NCI-H187 treated with DMSO at 0.1 percent for 48 hours (cell line): ENCODE measurements around the gene TRIM47.
"Not testable (repeated sequence)": the region's sequence is repeated elsewhere in the genome, so short reads cannot be mapped to it uniquely, and the experiment has no call there.

Experiments
- DNase-seq: peaks from one replicate; lab custom pipeline; 2025; lab: John Stamatoyannopoulos, UW

Gene TRIM47

GRCh38 chr17:75870228-75870627 is 8.2 kb downstream of the TRIM47 start:
- not testable (repeated sequence) for DNase-seq

- DNase-seq: no peak
Measured at GRCh38 chr17:75869282-75870141, 8.9 kb downstream of the TRIM47 start.

GRCh38 chr17:75868730-75869281 is 9.6 kb downstream of the TRIM47 start:
- DNase-seq: not testable (repeated sequence)

GRCh38 chr17:75865404-75866188 is 12.8 kb downstream of the TRIM47 start:
- not testable (repeated sequence) for DNase-seq

- not testable (repeated sequence) for DNase-seq
Measured at GRCh38 chr17:75864887-75865286, 13.5 kb downstream of the TRIM47 start.

- no peak for DNase-seq
Measured at GRCh38 chr17:75864448-75864871, 13.9 kb downstream of the TRIM47 start.

- DNase-seq: no peak
Measured at GRCh38 chr17:75861927-75862317, 16.5 kb downstream of the TRIM47 start.

GRCh38 chr17:75859358-75859757 is 19.0 kb downstream of the TRIM47 start:
- not testable (repeated sequence) for DNase-seq

GRCh38 chr17:75856062-75856756 is 22.2 kb downstream of the TRIM47 start:
- no peak for DNase-seq

- DNase-seq: peak; percentile 98
Measured at GRCh38 chr17:75855310-75856061, 22.9 kb downstream of the TRIM47 start, which contains the start of gene WBP2. TSS of gene WBP2 (minus strand) at chr17:75855335. CDS start at chr17:75855297, 38 bp downstream.

- no peak for DNase-seq
Measured at GRCh38 chr17:75854881-75855309, 23.5 kb downstream of the TRIM47 start.

GRCh38 chr17:75854101-75854748 is 24.2 kb downstream of the TRIM47 start:
- DNase-seq: no peak

- DNase-seq: no peak
Measured at GRCh38 chr17:75853433-75853832, 24.9 kb downstream of the TRIM47 start.

- DNase-seq: not testable (repeated sequence)
Measured at GRCh38 chr17:75851693-75851991, 26.7 kb downstream of the TRIM47 start.

- DNase-seq: no peak
Measured at GRCh38 chr17:75850928-75851692, 27.3 kb downstream of the TRIM47 start.

GRCh38 chr17:75849724-75850123 is 28.7 kb downstream of the TRIM47 start:
- no peak for DNase-seq

GRCh38 chr17:75849279-75849646 is 29.1 kb downstream of the TRIM47 start:
- DNase-seq: no peak

- no peak for DNase-seq
Measured at GRCh38 chr17:75848523-75849278, 29.7 kb downstream of the TRIM47 start.
